Measurements from ENCODE around the gene SLC9C1.

SLC9C1 gene

GRCh38 chr3:112302881-112303763, 9.1 kb upstream of the SLC9C1 start:
- no peak for TF ChIP-seq CTCF (conservative IDR thresholded peaks at IDR 0.05; ENCODE audit: low read length)
- TF ChIP-seq EZH2phosphoT487 (IDR thresholded peaks at IDR 0.05; ENCODE audit: borderline replicate concordance) = no peak
- Histone ChIP-seq H3F3A (ENCODE audit: low read depth) (0 out of 2 replicates have a peak, but pooled peaks cover 2% of the 10 kb centered on the region), H2AFZ (ENCODE audit: low read length) (peak overlapping the region; percentile 34), H3K4me3 (ENCODE audit: low read length, poor library complexity, severe bottlenecking) (no peak overlapping the region), H3K4me1 (ENCODE audit: insufficient read depth, low read length, poor library complexity, severe bottlenecking) (peaks cover 24% of the 10 kb centered on the region), H3K9me2 (replicated peaks; ENCODE audit: low read depth, low read length) (no peaks in the 10 kb centered on the region), H3K79me2 (ENCODE audit: insufficient read depth, low read length) (no peaks in the 10 kb centered on the region), H3K9ac (ENCODE audit: low read depth, low read length, poor library complexity, severe bottlenecking) (no peak overlapping the region), H3K27me3 (ENCODE audit: insufficient read depth, low read length, poor library complexity, severe bottlenecking) (no peaks in the 10 kb centered on the region), H4K20me1 (ENCODE audit: insufficient read depth, low read length, poor library complexity, severe bottlenecking) (no peaks in the 10 kb centered on the region), H3K4me2 (ENCODE audit: low read depth, low read length, poor library complexity, severe bottlenecking) (no peak overlapping the region), H3K36me3 (ENCODE audit: insufficient read depth, low read length) (no peaks in the 10 kb centered on the region), H3K9me3 (ENCODE audit: insufficient read depth, low read depth, low read length) (0 out of 2 replicates have a peak, but pooled peaks cover 3% of the 10 kb centered on the region)

DNA sequence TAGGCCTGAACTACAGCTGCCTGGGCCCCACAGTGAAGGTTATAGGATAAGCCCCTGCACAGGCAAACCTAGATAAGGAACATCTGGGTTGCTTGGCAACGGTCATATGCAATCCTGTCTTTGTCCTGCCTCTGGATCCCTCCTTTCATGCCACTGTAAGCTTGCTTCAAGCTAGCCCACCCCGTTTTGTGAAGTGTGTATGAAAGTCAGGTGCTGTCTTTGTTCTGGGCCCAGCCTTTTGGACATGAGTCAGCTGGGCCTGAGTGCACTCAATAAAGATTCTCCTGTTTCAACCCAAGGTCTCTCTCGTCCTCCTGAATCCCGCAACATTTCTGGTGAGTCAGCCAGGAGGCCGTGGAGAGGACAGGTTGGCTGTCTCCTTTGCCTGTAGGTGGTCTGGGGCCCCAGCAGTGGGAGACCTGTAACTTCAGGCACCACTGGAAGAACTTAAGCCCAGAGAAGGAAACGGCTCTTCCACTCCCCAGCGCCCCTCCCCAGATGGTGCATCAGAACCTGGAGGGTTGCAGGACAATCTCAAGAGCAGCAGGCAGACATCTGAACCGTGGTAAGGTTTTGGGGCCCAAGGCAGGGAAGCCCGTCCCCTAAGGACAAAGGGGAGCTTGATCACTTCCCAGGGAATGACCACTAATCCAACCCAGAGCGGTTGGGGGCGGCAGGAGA, 8.3 kb upstream of the SLC9C1 start:
- no peak overlapping the region for H3K4me2 ChIP-seq (ENCODE audit: low read depth, low read length, poor library complexity, severe bottlenecking)
- no peak for TF ChIP-seq EZH2phosphoT487 (IDR thresholded peaks at IDR 0.05; ENCODE audit: borderline replicate concordance)
- TF ChIP-seq CTCF (conservative IDR thresholded peaks at IDR 0.05; ENCODE audit: low read length) = no peak
- H3K9me2 ChIP-seq (replicated peaks; ENCODE audit: low read depth, low read length) = no peaks in the 10 kb centered on the region
- peak overlapping the region; percentile 17; the same call in 1 of the 2 replicates for H2AFZ ChIP-seq (ENCODE audit: low read length)
- peaks cover 32% of the 10 kb centered on the region for H3K4me1 ChIP-seq (ENCODE audit: insufficient read depth, low read length, poor library complexity, severe bottlenecking)
- H3K79me2 ChIP-seq (ENCODE audit: insufficient read depth, low read length) = no peaks in the 10 kb centered on the region
- H3K9me3 ChIP-seq (ENCODE audit: insufficient read depth, low read depth, low read length) = 0 out of 2 replicates have a peak, but pooled peaks cover 3% of the 10 kb centered on the region
- H3K4me3 ChIP-seq (ENCODE audit: low read length, poor library complexity, severe bottlenecking) = no peak overlapping the region
- H3K36me3 ChIP-seq (ENCODE audit: insufficient read depth, low read length) = no peaks in the 10 kb centered on the region
- peaks cover 10% of the 10 kb centered on the region; the same call in 1 of the 2 replicates for H3F3A ChIP-seq (ENCODE audit: low read depth)
- H3K9ac ChIP-seq (ENCODE audit: low read depth, low read length, poor library complexity, severe bottlenecking) = no peak overlapping the region
- no peaks in the 10 kb centered on the region for H4K20me1 ChIP-seq (ENCODE audit: insufficient read depth, low read length, poor library complexity, severe bottlenecking)
- H3K27me3 ChIP-seq (ENCODE audit: insufficient read depth, low read length, poor library complexity, severe bottlenecking) = no peaks in the 10 kb centered on the region

- H3K4me3 ChIP-seq (ENCODE audit: low read length, poor library complexity, severe bottlenecking) = peak overlapping the region; percentile 66
- H3K4me2 ChIP-seq (ENCODE audit: low read depth, low read length, poor library complexity, severe bottlenecking) = peak overlapping the region; percentile 76
- H4K20me1 ChIP-seq (ENCODE audit: insufficient read depth, low read length, poor library complexity, severe bottlenecking) = no peaks in the 10 kb centered on the region
- no peaks in the 10 kb centered on the region for H3K27me3 ChIP-seq (ENCODE audit: insufficient read depth, low read length, poor library complexity, severe bottlenecking)
- no peak for TF ChIP-seq CTCF (conservative IDR thresholded peaks at IDR 0.05; ENCODE audit: low read length)
- TF ChIP-seq EZH2phosphoT487 (IDR thresholded peaks at IDR 0.05; ENCODE audit: borderline replicate concordance) = no peak
- H3K9me3 ChIP-seq (ENCODE audit: insufficient read depth, low read depth, low read length) = 0 out of 2 replicates have a peak, but pooled peaks cover 3% of the 10 kb centered on the region
- peaks cover 34% of the 10 kb centered on the region for H3K4me1 ChIP-seq (ENCODE audit: insufficient read depth, low read length, poor library complexity, severe bottlenecking)
- no peaks in the 10 kb centered on the region for H3K36me3 ChIP-seq (ENCODE audit: insufficient read depth, low read length)
- peak overlapping the region; percentile 50; the same call in 1 of the 2 replicates for H2AFZ ChIP-seq (ENCODE audit: low read length)
- H3K79me2 ChIP-seq (ENCODE audit: insufficient read depth, low read length) = no peaks in the 10 kb centered on the region
- H3F3A ChIP-seq (ENCODE audit: low read depth) = peaks cover 12% of the 10 kb centered on the region; the same call in 1 of the 2 replicates
- H3K9me2 ChIP-seq (replicated peaks; ENCODE audit: low read depth, low read length) = no peaks in the 10 kb centered on the region
- peak overlapping the region; percentile 61 for H3K9ac ChIP-seq (ENCODE audit: low read depth, low read length, poor library complexity, severe bottlenecking)
These were observed 4.8 kb upstream of the SLC9C1 start for GRCh38 chr3:112298781-112299180.
